ENCODE data around the gene DBN1. TPM values are rescaled to one million over a fixed set of nuclear protein-coding genes. Genes with fewer than 3 reads are reported as not detected.

The DBN1 gene
- total RNA-seq, 1 donor from 2014 or later: 113 TPM

- no peaks in the 10 kb centered on the region for H4K20me1 ChIP-seq (ENCODE audit: low read depth)
- Mint-ChIP-seq H3K27me3 (ENCODE audit: insufficient read depth, low read depth) (peaks cover 8% of the 10 kb centered on the region), H3K27ac (no peak overlapping the region), H3K36me3 (peaks cover 22% of the 10 kb centered on the region), H3K9me3 (no peaks in the 10 kb centered on the region), H3K4me1 (no peaks in the 10 kb centered on the region), H3K4me3 (no peak overlapping the region)
- no peak overlapping the region for H3K9ac ChIP-seq
- no peaks in the 10 kb centered on the region for H3K36me3 ChIP-seq
- H3K4me1 ChIP-seq: no peaks in the 10 kb centered on the region
- peaks cover 2% of the 10 kb centered on the region for H3F3A ChIP-seq (ENCODE audit: low read depth)
- no peak overlapping the region for H3K4me3 ChIP-seq
- TF ChIP-seq EZH2phosphoT487 (IDR thresholded peaks at IDR 0.05) (no peak), EZH2 (IDR thresholded peaks at IDR 0.05) (no peak), CTCF (IDR thresholded peaks at IDR 0.05) (no peak)
- no peaks in the 10 kb centered on the region for H3K79me2 ChIP-seq (ENCODE audit: low read depth)
- no peaks in the 10 kb centered on the region for H3K9me3 ChIP-seq (ENCODE audit: low read depth)
- H2AFZ ChIP-seq (replicated peaks): no peak overlapping the region
- H3K4me2 ChIP-seq: no peak overlapping the region
- no peak overlapping the region for H3K27ac ChIP-seq
- no peak for DNase-seq (ENCODE audit: low spot score)
- no peaks in the 10 kb centered on the region for H3K27me3 ChIP-seq
Observed at GRCh38 chr5:177438468-177438867, 35.0 kb downstream of the DBN1 start.

GRCh38 chr5:177437623-177438022 is 35.8 kb downstream of the DBN1 start:
- Histone ChIP-seq H3K27ac (no peak overlapping the region), H3K4me3 (no peak overlapping the region), H3K79me2 (ENCODE audit: low read depth) (no peaks in the 10 kb centered on the region), H4K20me1 (ENCODE audit: low read depth) (peaks cover 1% of the 10 kb centered on the region), H3K36me3 (no peaks in the 10 kb centered on the region), H3K9me3 (ENCODE audit: low read depth) (no peaks in the 10 kb centered on the region), H3K4me1 (no peaks in the 10 kb centered on the region), H3K9ac (no peak overlapping the region), H3F3A (ENCODE audit: low read depth) (peaks cover 2% of the 10 kb centered on the region), H2AFZ (replicated peaks) (no peak overlapping the region), H3K4me2 (no peak overlapping the region), H3K27me3 (no peaks in the 10 kb centered on the region)
- Mint-ChIP-seq H3K4me1 (no peaks in the 10 kb centered on the region), H3K36me3 (peaks cover 24% of the 10 kb centered on the region), H3K27ac (no peak overlapping the region), H3K9me3 (no peaks in the 10 kb centered on the region), H3K4me3 (no peak overlapping the region), H3K27me3 (ENCODE audit: insufficient read depth, low read depth) (peaks cover 8% of the 10 kb centered on the region)
- no peak for TF ChIP-seq EZH2phosphoT487 (IDR thresholded peaks at IDR 0.05)
- TF ChIP-seq EZH2 (IDR thresholded peaks at IDR 0.05): no peak
- DNase-seq (ENCODE audit: low spot score): no peak

- no peaks in the 10 kb centered on the region for H3K9me3 Mint-ChIP-seq
- Histone ChIP-seq H3F3A (ENCODE audit: low read depth) (peaks cover 2% of the 10 kb centered on the region), H2AFZ (replicated peaks) (no peak overlapping the region)
Observed at GRCh38 chr5:177435847-177436536, 37.4 kb downstream of the DBN1 start.

More at GRCh38 chr5:177435847-177436536, 37.4 kb downstream of the DBN1 start:
- H3K36me3 ChIP-seq: no peaks in the 10 kb centered on the region
- H3K9ac ChIP-seq: no peak overlapping the region
- TF ChIP-seq CTCF (IDR thresholded peaks at IDR 0.05): no peak
- TF ChIP-seq EZH2 (IDR thresholded peaks at IDR 0.05): no peak
- TF ChIP-seq EZH2phosphoT487 (IDR thresholded peaks at IDR 0.05): no peak
- H3K4me3 ChIP-seq: no peak overlapping the region
- H3K27me3 Mint-ChIP-seq (ENCODE audit: insufficient read depth, low read depth): peaks cover 7% of the 10 kb centered on the region
- no peaks in the 10 kb centered on the region for H3K4me1 ChIP-seq
- no peak overlapping the region for H3K4me3 Mint-ChIP-seq
- no peak overlapping the region for H3K27ac ChIP-seq
- no peaks in the 10 kb centered on the region for H3K4me1 Mint-ChIP-seq
- no peaks in the 10 kb centered on the region for H3K79me2 ChIP-seq (ENCODE audit: low read depth)
- no peak overlapping the region for H3K4me2 ChIP-seq
- no peak for DNase-seq (ENCODE audit: low spot score)
- no peaks in the 10 kb centered on the region for H3K27me3 ChIP-seq
- no peak overlapping the region for H3K27ac Mint-ChIP-seq
- peaks cover 24% of the 10 kb centered on the region for H3K36me3 Mint-ChIP-seq
- no peaks in the 10 kb centered on the region for H3K9me3 ChIP-seq (ENCODE audit: low read depth)
- H4K20me1 ChIP-seq (ENCODE audit: low read depth): peaks cover 2% of the 10 kb centered on the region
